ENCODE results near the gene AVPR1A.

- TF ChIP-seq POLR2A (IDR thresholded peaks at IDR 0.05) (no peak), CTCF (IDR thresholded peaks at IDR 0.05) (no peak)
Observed at GRCh38 chr12:63144556-63144955, 6.4 kb downstream of the AVPR1A start.
